ENCODE measurements around the gene KNDC1.
"Not testable (repeated sequence)": the region's sequence is repeated elsewhere in the genome, so short reads cannot be mapped to it uniquely, and the experiment has no call there.

Gene KNDC1

GRCh38 chr10:133150656-133151055 lies 9.4 kb upstream of the KNDC1 start:
- Histone ChIP-seq H3K79me2 (ENCODE audit: low read length) (no peaks in the 10 kb centered on the region), H3K36me3 (replicated peaks; ENCODE audit: insufficient read depth, low read length) (no peaks in the 10 kb centered on the region), H3K9me3 (replicated peaks; ENCODE audit: insufficient read depth, low read length) (no peaks in the 10 kb centered on the region), H2AFZ (ENCODE audit: low read length) (no peak overlapping the region), H3K4me3 (ENCODE audit: low read length) (no peak overlapping the region), H3K4me1 (ENCODE audit: low read length) (no peaks in the 10 kb centered on the region), H3K9me2 (replicated peaks; ENCODE audit: insufficient read depth, low read length) (no peaks in the 10 kb centered on the region), H3K9ac (ENCODE audit: low read length) (no peak overlapping the region), H3K27ac (ENCODE audit: low read length) (no peak overlapping the region), H3F3A (ENCODE audit: insufficient read depth, low read length) (no peaks in the 10 kb centered on the region), H4K20me1 (ENCODE audit: insufficient read depth, low read length) (no peaks in the 10 kb centered on the region), H3K4me2 (ENCODE audit: low read depth, low read length) (no peak overlapping the region), H3K27me3 (replicated peaks; ENCODE audit: insufficient read depth, low read length) (peaks cover 84% of the 10 kb centered on the region)
- no peak for DNase-seq
- no peak for TF ChIP-seq CTCF (IDR thresholded peaks at IDR 0.05; ENCODE audit: low read length)
- TF ChIP-seq EZH2 (optimal IDR thresholded peaks at IDR 0.05; ENCODE audit: low read depth, low read length): no peak
- no peak for TF ChIP-seq EZH2phosphoT487 (IDR thresholded peaks at IDR 0.05; ENCODE audit: low read length)

GRCh38 chr10:133151071-133151470 lies 8.9 kb upstream of the KNDC1 start:
- H3K9me3 ChIP-seq (replicated peaks; ENCODE audit: insufficient read depth, low read length); H3K27ac ChIP-seq (ENCODE audit: low read length): not testable (repeated sequence)

GRCh38 chr10:133151543-133151972 lies 8.5 kb upstream of the KNDC1 start:
- Histone ChIP-seq H3K36me3 (replicated peaks; ENCODE audit: insufficient read depth, low read length) (no peaks in the 10 kb centered on the region), H3K9ac (ENCODE audit: low read length) (no peak overlapping the region), H3K9me3 (replicated peaks; ENCODE audit: insufficient read depth, low read length) (no peaks in the 10 kb centered on the region), H3K4me1 (ENCODE audit: low read length) (no peaks in the 10 kb centered on the region), H3K4me2 (ENCODE audit: low read depth, low read length) (no peak overlapping the region), H3K27ac (ENCODE audit: low read length) (no peak overlapping the region), H4K20me1 (ENCODE audit: insufficient read depth, low read length) (no peaks in the 10 kb centered on the region), H2AFZ (ENCODE audit: low read length) (no peak overlapping the region), H3K79me2 (ENCODE audit: low read length) (no peaks in the 10 kb centered on the region), H3K9me2 (replicated peaks; ENCODE audit: insufficient read depth, low read length) (no peaks in the 10 kb centered on the region), H3K4me3 (ENCODE audit: low read length) (no peak overlapping the region), H3K27me3 (replicated peaks; ENCODE audit: insufficient read depth, low read length) (peaks cover 76% of the 10 kb centered on the region), H3F3A (ENCODE audit: insufficient read depth, low read length) (no peaks in the 10 kb centered on the region)
- TF ChIP-seq EZH2 (optimal IDR thresholded peaks at IDR 0.05; ENCODE audit: low read depth, low read length) (no peak), CTCF (IDR thresholded peaks at IDR 0.05; ENCODE audit: low read length) (no peak)
- DNase-seq: no peak

More at GRCh38 chr10:133151071-133151470, 8.9 kb upstream of the KNDC1 start:
- not testable (repeated sequence) for H3K36me3 ChIP-seq (replicated peaks; ENCODE audit: insufficient read depth, low read length); DNase-seq; H3F3A ChIP-seq (ENCODE audit: insufficient read depth, low read length); H2AFZ ChIP-seq (ENCODE audit: low read length); H3K79me2 ChIP-seq (ENCODE audit: low read length); H3K9me2 ChIP-seq (replicated peaks; ENCODE audit: insufficient read depth, low read length); H3K9ac ChIP-seq (ENCODE audit: low read length); H3K4me1 ChIP-seq (ENCODE audit: low read length); H3K4me3 ChIP-seq (ENCODE audit: low read length); H4K20me1 ChIP-seq (ENCODE audit: insufficient read depth, low read length); H3K4me2 ChIP-seq (ENCODE audit: low read depth, low read length)
- peaks cover 81% of the 10 kb centered on the region for H3K27me3 ChIP-seq (replicated peaks; ENCODE audit: insufficient read depth, low read length)

GRCh38 chr10:133154411-133154810 lies 5.6 kb upstream of the KNDC1 start:
- H3K4me1 ChIP-seq (ENCODE audit: low read length): no peaks in the 10 kb centered on the region
- H3K27me3 ChIP-seq (replicated peaks; ENCODE audit: insufficient read depth, low read length): peaks cover 61% of the 10 kb centered on the region
- H3K4me2 ChIP-seq (ENCODE audit: low read depth, low read length): no peak overlapping the region
- no peak for DNase-seq
- no peak overlapping the region for H2AFZ ChIP-seq (ENCODE audit: low read length)
- no peak overlapping the region for H3K4me3 ChIP-seq (ENCODE audit: low read length)
- H3K9ac ChIP-seq (ENCODE audit: low read length): no peak overlapping the region
- H3K27ac ChIP-seq (ENCODE audit: low read length): no peak overlapping the region
- H3K79me2 ChIP-seq (ENCODE audit: low read length): no peaks in the 10 kb centered on the region
- no peaks in the 10 kb centered on the region for H3K36me3 ChIP-seq (replicated peaks; ENCODE audit: insufficient read depth, low read length)
- H3K9me2 ChIP-seq (replicated peaks; ENCODE audit: insufficient read depth, low read length): no peaks in the 10 kb centered on the region
- H3K9me3 ChIP-seq (replicated peaks; ENCODE audit: insufficient read depth, low read length): no peaks in the 10 kb centered on the region
- no peaks in the 10 kb centered on the region for H3F3A ChIP-seq (ENCODE audit: insufficient read depth, low read length)
- H4K20me1 ChIP-seq (ENCODE audit: insufficient read depth, low read length): no peaks in the 10 kb centered on the region
- TF ChIP-seq EZH2phosphoT487 (IDR thresholded peaks at IDR 0.05; ENCODE audit: low read length) (no peak), EZH2 (optimal IDR thresholded peaks at IDR 0.05; ENCODE audit: low read depth, low read length) (no peak), CTCF (IDR thresholded peaks at IDR 0.05; ENCODE audit: low read length) (no peak)

Data from MM.1S (cell line).